Measurements from ENCODE around the gene HOXA3. TPM values are rescaled to one million over a fixed set of nuclear protein-coding genes. Genes with fewer than 3 reads are reported as not detected.
A peak's percentile ranks its signal among the peaks of the same experiment; 100 is the strongest.

The HOXA3 gene
- total and polyA plus RNA-seq, 2 of the 13 experiments (the other 11 are each of a cell fraction or from before 2014, with no cell fraction given), result 2.9 to 4.6 TPM

- Histone ChIP-seq H4K20me1 (ENCODE audit: insufficient read depth, low read length) (peaks cover 12% of the 10 kb centered on the region; the same call in 1 of the 2 replicates), H3K9ac (ENCODE audit: insufficient read depth, low read depth, low read length) (no peak overlapping the region), H3K79me2 (ENCODE audit: insufficient read depth, low read length) (peaks cover 20% of the 10 kb centered on the region), H3K36me3 (replicated peaks in 1 of 2; ENCODE audit: control insufficient read depth in 1 of 2, insufficient read depth in 2 of 2, low read length in 2 of 2) (peaks cover 2 to 9% of the 10 kb centered on the region in 2 experiments; a peak in 3 of 5 replicates), H3K27me3 (ENCODE audit: control insufficient read depth in 1 of 2, insufficient read depth in 2 of 2, low read length in 2 of 2) (no peaks in the 10 kb centered on the region), H3K4me2 (ENCODE audit: low read depth, low read length) (no peak overlapping the region), H3K27ac (ENCODE audit: extremely low read length, insufficient read depth, low read length) (no peak overlapping the region), H3K4me1 (ENCODE audit: insufficient read depth, low read length) (peaks cover 17% of the 10 kb centered on the region), H3K4me3 (replicated peaks in 1 of 3; ENCODE audit: insufficient read depth in 1 of 3, low read depth in 2 of 3, low read length in 3 of 3) (no peak overlapping the region), H3K9me3 (ENCODE audit: low read length) (no peaks in the 10 kb centered on the region), H2AFZ (ENCODE audit: low read length) (no peak overlapping the region)
- BruUV-seq (replicated peaks), result no TSS peak
- ChIA-PET POLR2A (no interaction called here), CTCF (ENCODE audit: low intra/inter-chr PET ratio, low total read pairs) (no interaction called here)
- intact Hi-C loops (cut with micrococcal nuclease; ENCODE audit: unreplicated experiment), result no loop called here
- DNase-seq (ENCODE audit: low spot score), result no peak
- peak; percentile 86 for TF ChIP-seq AGO2 (optimal IDR thresholded peaks at IDR 0.05; ENCODE audit: low read depth, low read length)
- TF ChIP-seq GATAD2A (CRISPR knock-in tag; IDR thresholded peaks at IDR 0.05), result no peak
- no peak for TF ChIP-seq ZBTB46 (CRISPR knock-in tag; IDR thresholded peaks at IDR 0.05; ENCODE audit: borderline replicate concordance)
- TF ChIP-seq HNRNPK (IDR thresholded peaks at IDR 0.05; ENCODE audit: low read depth, low read length, poor library complexity, severe bottlenecking), result peak; percentile 23
- TF ChIP-seq RBFOX2 (IDR thresholded peaks at IDR 0.05; ENCODE audit: low read depth, low read length), result peak; percentile 58
- TF ChIP-seq CSRNP1 (CRISPR knock-in tag; IDR thresholded peaks at IDR 0.05), result no peak
- no peak for TF ChIP-seq BATF2 (CRISPR knock-in tag; IDR thresholded peaks at IDR 0.05)
- TF ChIP-seq ZNF772 (CRISPR knock-in tag; IDR thresholded peaks at IDR 0.05), result no peak
- TF ChIP-seq AHR (CRISPR knock-in tag; IDR thresholded peaks at IDR 0.05), result no peak
- TF ChIP-seq ZNF335 (CRISPR knock-in tag; IDR thresholded peaks at IDR 0.05), result no peak
- no peak for FAIRE-seq
- in situ Hi-C loops (cut with HindIII; ENCODE audit: extremely low pct_ligation_motif_present, low pct_unique_long_range_greater_than_20kb), result no loop called here
- ATAC-seq, result no peak
- 96% methylated on average over 25 of the region's 57 CpGs for WGBS (ENCODE audit: low lambda C conversion rate)
These were observed 39.1 kb downstream of the HOXA3 start for GRCh38 chr7:27112955-27113949.

Measured in HepG2 (cell line).